Loucy (cell line): ENCODE data around the gene EIF4G3.

Experiments used
- EZH2phosphoT487 ChIP-seq: fragments of 200-600 bp; IDR thresholded peaks from 2 replicates; pipeline ENCODE4 v1.6.1; 2018; ENCODE audit warnings: antibody characterized with exemption, mild to moderate bottlenecking, moderate library complexity, borderline replicate concordance
- TF ChIP-seq, protein P1 (sequence below): fragments of 200-600 bp; sonication (generic); conservative IDR thresholded peaks from 2 replicates; pipeline ENCODE4 v1.5.1; 2014; ENCODE audit warnings: mild to moderate bottlenecking, antibody characterized with exemption, low read length

DNA sequence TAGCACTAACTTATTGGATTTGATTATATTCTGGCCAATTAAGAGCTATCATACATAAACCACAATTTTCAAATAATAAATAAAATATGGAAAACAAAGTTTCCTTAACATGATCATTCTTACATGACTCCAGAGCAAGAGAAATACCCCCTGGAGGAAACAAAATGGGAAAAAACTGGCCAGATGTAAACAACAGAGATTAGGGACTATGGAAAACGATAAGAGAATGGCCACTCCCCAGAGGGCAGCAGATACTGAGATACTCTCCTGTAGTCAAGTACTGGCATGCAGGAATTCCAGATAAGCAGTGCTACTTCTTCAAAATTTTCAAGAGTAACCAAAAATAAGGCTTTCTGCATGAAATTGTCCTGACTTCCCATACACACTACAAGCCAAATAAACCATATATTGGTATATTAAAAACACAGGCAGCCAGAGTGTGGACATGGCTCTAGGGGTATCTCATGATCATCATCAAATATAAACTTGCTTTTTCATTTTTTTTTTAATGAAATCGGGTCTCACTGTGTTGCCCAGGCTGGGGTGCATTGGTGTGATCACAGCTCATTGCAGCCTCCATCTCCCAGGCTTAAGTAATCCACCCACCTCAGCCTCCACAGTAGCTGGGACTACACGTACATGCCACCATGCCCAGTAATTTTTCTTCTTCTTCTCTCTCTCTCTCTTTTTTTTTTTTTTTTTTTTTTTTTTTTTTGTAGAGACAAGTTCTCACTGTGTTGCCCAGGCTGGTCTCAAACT lies 118.5 kb downstream of the EIF4G3 start:
- TF ChIP-seq, protein P1, sequence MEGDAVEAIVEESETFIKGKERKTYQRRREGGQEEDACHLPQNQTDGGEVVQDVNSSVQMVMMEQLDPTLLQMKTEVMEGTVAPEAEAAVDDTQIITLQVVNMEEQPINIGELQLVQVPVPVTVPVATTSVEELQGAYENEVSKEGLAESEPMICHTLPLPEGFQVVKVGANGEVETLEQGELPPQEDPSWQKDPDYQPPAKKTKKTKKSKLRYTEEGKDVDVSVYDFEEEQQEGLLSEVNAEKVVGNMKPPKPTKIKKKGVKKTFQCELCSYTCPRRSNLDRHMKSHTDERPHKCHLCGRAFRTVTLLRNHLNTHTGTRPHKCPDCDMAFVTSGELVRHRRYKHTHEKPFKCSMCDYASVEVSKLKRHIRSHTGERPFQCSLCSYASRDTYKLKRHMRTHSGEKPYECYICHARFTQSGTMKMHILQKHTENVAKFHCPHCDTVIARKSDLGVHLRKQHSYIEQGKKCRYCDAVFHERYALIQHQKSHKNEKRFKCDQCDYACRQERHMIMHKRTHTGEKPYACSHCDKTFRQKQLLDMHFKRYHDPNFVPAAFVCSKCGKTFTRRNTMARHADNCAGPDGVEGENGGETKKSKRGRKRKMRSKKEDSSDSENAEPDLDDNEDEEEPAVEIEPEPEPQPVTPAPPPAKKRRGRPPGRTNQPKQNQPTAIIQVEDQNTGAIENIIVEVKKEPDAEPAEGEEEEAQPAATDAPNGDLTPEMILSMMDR, result no peak
- TF ChIP-seq EZH2phosphoT487, result no peak
